Prostate gland (tissue), 2 donors: ENCODE data around the gene PPCDC.

Experiments
- CTCF ChIP-seq, 4 experiments: fragments of 200-600 bp in 2 of 4; fragments of 450-650 bp in 2 of 4; sonication (generic) in 2 of 4; IDR thresholded peaks; 1 replicate in 3 of 4; 2 replicates in 1 of 4; pipeline ENCODE4 v1.5.1; 2016 to 2019; ENCODE audit warnings: antibody characterized with exemption in 4 of 4, mild to moderate bottlenecking in 2 of 4, moderate library complexity in 2 of 4
- POLR2A ChIP-seq: fragments of 450-650 bp; IDR thresholded peaks from one replicate; pipeline ENCODE4 v1.6.1; 2016; ENCODE audit warnings: antibody characterized with exemption, mild to moderate bottlenecking

GRCh38 chr15:75029378-75030022, 6.1 kb downstream of the PPCDC start:
- TF ChIP-seq CTCF (IDR thresholded peaks at IDR 0.05), result peak; percentile 95 to 99 (median 98)
- no peak for TF ChIP-seq POLR2A
